GM12878 (cell line): ENCODE results near the gene ASPDH. TPM values are rescaled to one million over a fixed set of nuclear protein-coding genes. Genes with fewer than 3 reads are reported as not detected.

Experiments
- ATAC-seq: fragments of 200-7000 bp; cut with Tn5 transposase; 3 replicates; pipeline ENCODE4 v1.9.1; 2020; ENCODE audit warnings: mild to moderate bottlenecking, moderate library complexity
- BruUV-seq: library from RNA; stranded (reverse); fragments of 400-500 nt; replicated peaks from 2 replicates; lab custom pipeline; 2021; lab: Mats Ljungman, UMichigan
- CTCF ChIA-PET: fragments of 300-600 bp; sonication (Branson Sonifier 250); formaldehyde crosslinking; extraction: SDS; loops from one replicate; lab custom pipeline; 2021; ENCODE audit warnings: inconsistent platforms; lab: Yijun Ruan, JAX
- POLR2A ChIA-PET: fragments of 350-600 bp; formaldehyde crosslinking; extraction: SDS; loops from one replicate; lab custom pipeline; 2021; ENCODE audit warnings: inconsistent platforms; lab: Charles Lee
- RAD21 ChIA-PET: fragments of 300-600 bp; sonication (Branson Sonifier 250); formaldehyde crosslinking; loops from one replicate; lab custom pipeline; 2023; ENCODE audit warnings: antibody characterized with exemption; ENCODE audit not compliant: unreplicated experiment; lab: Charles Lee
- SMC1A ChIA-PET: fragments of 300-600 bp; sonication (Branson Sonifier 250); formaldehyde crosslinking; loops from one replicate; lab custom pipeline; 2023; ENCODE audit not compliant: unreplicated experiment, uncharacterized antibody; lab: Charles Lee
- DNase-seq: peaks from one replicate; pipeline ENCODE4 v3.0.0-alpha.2; 2011; ENCODE audit warnings: low read depth, low spot score
- FAIRE-seq: peaks from 3 replicates; lab custom pipeline; 2011; peaks lifted over from hg19 to GRCh38; lab: Jason Lieb, UNC
- H2AFZ ChIP-seq: 2 replicates; pipeline ENCODE4 v1.6.0; 2011; ENCODE audit warnings: low read depth, low read length, control low read depth; ENCODE audit not compliant: control insufficient read depth
- H3K27ac ChIP-seq: 2 replicates; pipeline ENCODE4 v1.5.1; 2011; ENCODE audit warnings: control low read depth; ENCODE audit not compliant: control insufficient read depth, insufficient read depth
- H3K27me3 ChIP-seq, 2 experiments: replicated peaks in 1 of 2; 2 replicates each; pipeline versions ENCODE4 v1.6.0 to v1.6.1; 2011; ENCODE audit warnings: low read length in 1 of 2; ENCODE audit not compliant: control insufficient read depth in 2 of 2, insufficient read depth in 2 of 2
- H3K36me3 ChIP-seq, 2 experiments: 2 replicates each; pipeline ENCODE4 v1.5.1; 2011; ENCODE audit warnings: low read length in 1 of 2; ENCODE audit not compliant: control insufficient read depth in 2 of 2, insufficient read depth in 2 of 2
- H3K4me1 ChIP-seq: 2 replicates; pipeline ENCODE4 v1.6.1; 2011; ENCODE audit warnings: mild to moderate bottlenecking, low read length, moderate library complexity, mixed read lengths; ENCODE audit not compliant: control insufficient read depth, insufficient read depth
- H3K4me2 ChIP-seq: 2 replicates; pipeline ENCODE4 v1.6.0; 2011; ENCODE audit warnings: control low read depth; ENCODE audit not compliant: control insufficient read depth, insufficient read depth
- H3K4me3 ChIP-seq: fragments of 200-600 bp; sonication (generic); 2 replicates; pipeline ENCODE4 v1.5.1; 2016
- H3K79me2 ChIP-seq: 2 replicates; pipeline ENCODE4 v1.6.0; 2011; ENCODE audit warnings: low read length; ENCODE audit not compliant: control insufficient read depth, insufficient read depth
- H3K9ac ChIP-seq: 2 replicates; pipeline ENCODE4 v1.8.0; 2011; ENCODE audit warnings: low read length, control low read depth, mixed read lengths; ENCODE audit not compliant: control insufficient read depth, insufficient read depth
- H3K9me3 ChIP-seq: replicated peaks from 3 replicates; pipeline ENCODE4 v1.5.1; 2011; ENCODE audit warnings: mild to moderate bottlenecking, low read length; ENCODE audit not compliant: control insufficient read depth, insufficient read depth
- H4K20me1 ChIP-seq: 2 replicates; pipeline ENCODE4 v1.6.0; 2011; ENCODE audit not compliant: control insufficient read depth, insufficient read depth
- HSF1 ChIP-seq: fragments of 150-350 bp; IDR thresholded peaks from 2 replicates; pipeline ENCODE4 v1.6.1; 2014; ENCODE audit warnings: mild to moderate bottlenecking, low read depth, low read length
- MTA3 ChIP-seq: IDR thresholded peaks from 2 replicates; pipeline ENCODE4 v1.6.1; 2012; ENCODE audit warnings: low read length, inconsistent platforms, borderline replicate concordance
- NR2F1 ChIP-seq: fragments of 450-650 bp; conservative IDR thresholded peaks from 2 replicates; pipeline ENCODE4 v1.6.1; 2017; ENCODE audit warnings: mild to moderate bottlenecking
- ZNF687 ChIP-seq: fragments of 450-650 bp; IDR thresholded peaks from 2 replicates; pipeline ENCODE4 v1.6.1; 2017; ENCODE audit warnings: mild to moderate bottlenecking, moderate library complexity
- WGBS: methylation state at CpG from one replicate; pipeline ENCODE4 v1.1.6; 2016; ENCODE audit warnings: low lambda C conversion rate; ENCODE audit not compliant: insufficient replicate concordance, insufficient coverage; ENCODE audit errors: missing lambda C conversion rate; 5-methylcytosine and 5-hydroxymethylcytosine counted together
- in situ Hi-C: fragments of 300-500 bp; cut with MboI; formaldehyde crosslinking; loops from 9 replicates; pipeline ENCODE4 v1.14.3; 2018; ENCODE audit warnings: mixed read lengths
- intact Hi-C: fragments of 100-400 bp; cut with micrococcal nuclease; formaldehyde crosslinking; loops from one replicate; pipeline ENCODE4 v1.14.2; 2022; ENCODE audit not compliant: unreplicated experiment
- polyA plus RNA-seq, 11 experiments: library from polyadenylated mRNA; depleted of rRNA in 4 of 11; unstranded in 6 of 11; stranded (reverse) in 5 of 11; fragments of >200 nt; fragmentation: Nextera tagmentation in 4 of 11; fragmentation: Illumina TruSeq in 1 of 11; extraction: Ambion mirVana in 4 of 11; extraction: Trizol in 1 of 11; gene quantifications; 1 replicate in 1 of 11; 2 replicates in 10 of 11; pipeline versions ENCODE4 v1.2.1 to v1.2.3, GENCODE V29; 2011 to 2016; ENCODE audit warnings: inconsistent platforms in 2 of 11, missing spikeins in 2 of 11, low read depth in 1 of 11
- total RNA-seq, 4 experiments: library from RNA; depleted of rRNA in 3 of 4; stranded (reverse); fragments of >200 nt in 3 of 4; fragmentation: Illumina TruSeq in 1 of 4; extraction: Trizol in 1 of 4; gene quantifications; 2 replicates each; pipeline versions ENCODE4 v1.2.1 to v1.2.3, GENCODE V29; 2013 to 2021

Gene ASPDH
- total and polyA plus RNA-seq, 10 of the 15 experiments (the other 5 are each of a cell fraction or from before 2014, with no cell fraction given) = not detected

GRCh38 chr19:50558039-50558438, 44.3 kb upstream of the ASPDH start:
- no peaks in the 10 kb centered on the region for H3K79me2 ChIP-seq
- TF ChIP-seq MTA3 = no peak
- TF ChIP-seq ZNF687 = no peak
- TF ChIP-seq HSF1 = no peak
- TF ChIP-seq NR2F1 = no peak
- H3K4me3 ChIP-seq = no peak overlapping the region
- ATAC-seq = no peak
- peaks cover 0 to 5% of the 10 kb centered on the region in 2 experiments; a peak in 2 of 4 replicates for H3K27me3 ChIP-seq
- no peak for DNase-seq
- H3K36me3 ChIP-seq = no peaks in the 10 kb centered on the region
- no peak overlapping the region for H2AFZ ChIP-seq
- H4K20me1 ChIP-seq = no peaks in the 10 kb centered on the region
- H3K9ac ChIP-seq = no peak overlapping the region
- 28% methylated on average over 4 of the region's 4 CpGs for WGBS
- H3K27ac ChIP-seq = no peak overlapping the region
- no peak overlapping the region for H3K4me2 ChIP-seq
- RAD21 ChIA-PET = no interaction called here
- H3K9me3 ChIP-seq = no peaks in the 10 kb centered on the region
- intact Hi-C loops (no loop called here), in situ Hi-C loops (no loop called here)
- SMC1A ChIA-PET = no interaction called here
- BruUV-seq = no TSS peak
- FAIRE-seq = no peak
- CTCF ChIA-PET = interaction anchor here (0.7 to 8.5 kb wide), 5 partner anchors 19 to 364 kb away, joined by 3 to 117 read pairs (median 3); partner anchors contain the start of gene JOSD2
- no peaks in the 10 kb centered on the region; the same call in 1 of the 2 replicates for H3K4me1 ChIP-seq
- POLR2A ChIA-PET = no interaction called here
